GM12801 (cell line): ENCODE measurements around the gene ZMYND19.

Experiments used
- CTCF ChIP-seq: IDR thresholded peaks from one replicate; pipeline ENCODE4 v1.5.1; 2011; ENCODE audit warnings: control low read depth; ENCODE audit not compliant: insufficient read length; ENCODE audit errors: extremely low read depth

Gene ZMYND19

GRCh38 chr9:137590469-137591383 is at the start of gene ZMYND19:
ZMYND19 (minus strand) TSS chr9:137590512; CDS start chr9:137590263, 249 bp downstream.
- no peak for TF ChIP-seq CTCF

GRCh38 chr9:137639303-137640051 is 49.2 kb upstream of the ZMYND19 start:
- TF ChIP-seq CTCF = no peak

- TF ChIP-seq CTCF = no peak
Measured at GRCh38 chr9:137638680-137639079, 48.4 kb upstream of the ZMYND19 start.

GRCh38 chr9:137634016-137634415 is 43.7 kb upstream of the ZMYND19 start:
- no peak for TF ChIP-seq CTCF

- no peak for TF ChIP-seq CTCF
Measured at GRCh38 chr9:137632230-137633161, 42.2 kb upstream of the ZMYND19 start.

- no peak for TF ChIP-seq CTCF
Measured at GRCh38 chr9:137631345-137632229, 41.3 kb upstream of the ZMYND19 start.
